Stimulated activated CD4-positive, alpha-beta T cell treated with anti-CD3 and anti-CD28 coated beads, Interleukin-2, amount 100 ng/mL, for 48 hours (primary cell): Measurements from ENCODE around the gene KCNAB2.

Source experiments
- DNase-seq, 2 donors: peaks; one replicate each; pipeline ENCODE4 v3.0.0-alpha.2; 2020

KCNAB2 gene

DNA sequence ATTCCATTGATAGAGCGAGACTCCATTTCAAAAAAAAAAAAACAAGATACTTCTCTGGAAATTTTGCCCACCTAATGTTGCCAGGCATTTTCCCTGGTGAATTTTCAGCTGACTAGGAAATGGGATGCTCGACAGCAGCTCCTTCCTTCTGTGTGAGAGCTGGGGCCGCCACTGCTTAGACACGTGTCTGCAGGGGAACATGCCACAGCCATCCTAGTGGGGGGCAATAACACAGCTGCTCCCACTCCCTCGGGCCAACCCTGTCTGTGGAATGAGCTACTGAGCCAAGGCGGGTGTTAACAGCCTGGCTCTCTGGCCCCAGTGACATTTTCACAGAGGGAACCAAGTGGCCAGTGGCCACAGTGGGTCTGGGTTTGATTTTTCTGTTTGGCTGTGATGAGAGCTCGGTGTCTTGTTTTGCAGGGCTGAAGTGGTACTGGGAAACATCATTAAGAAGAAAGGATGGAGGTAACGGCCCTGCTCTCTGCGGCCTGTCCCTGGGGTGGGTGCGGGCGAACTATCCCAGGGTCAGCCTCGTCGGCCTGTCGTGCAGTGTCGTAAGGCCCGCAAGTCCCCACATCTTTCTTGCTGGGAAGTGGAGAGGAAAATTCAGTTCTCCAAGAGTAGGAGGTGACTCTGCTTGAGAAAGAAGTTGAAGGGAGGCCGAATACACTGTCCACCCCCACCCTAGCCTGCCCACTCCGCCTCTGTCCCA lies 39.2 kb downstream of the KCNAB2 start:
- DNase-seq = no peak

DNA sequence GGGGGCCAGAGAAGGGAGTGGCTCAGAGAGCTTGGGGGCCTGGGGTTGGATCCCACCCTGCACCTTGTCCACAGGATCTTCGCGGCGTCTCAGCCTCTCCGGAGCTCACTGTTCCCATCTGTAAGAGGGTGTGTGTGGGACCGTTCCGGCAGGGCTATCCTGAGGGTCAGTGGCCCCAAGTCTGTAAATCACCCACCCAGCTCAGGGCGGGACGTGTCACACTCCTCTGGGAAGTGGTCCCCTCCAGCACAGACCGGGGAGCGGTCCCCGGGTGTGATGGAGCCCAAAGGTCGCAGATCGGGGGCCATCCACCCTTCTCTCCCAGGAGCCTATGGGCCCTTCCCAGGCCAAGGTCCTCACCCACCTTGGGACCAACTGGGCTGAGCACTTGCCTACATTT lies 40.0 kb downstream of the KCNAB2 start:
- no peak for DNase-seq

DNA sequence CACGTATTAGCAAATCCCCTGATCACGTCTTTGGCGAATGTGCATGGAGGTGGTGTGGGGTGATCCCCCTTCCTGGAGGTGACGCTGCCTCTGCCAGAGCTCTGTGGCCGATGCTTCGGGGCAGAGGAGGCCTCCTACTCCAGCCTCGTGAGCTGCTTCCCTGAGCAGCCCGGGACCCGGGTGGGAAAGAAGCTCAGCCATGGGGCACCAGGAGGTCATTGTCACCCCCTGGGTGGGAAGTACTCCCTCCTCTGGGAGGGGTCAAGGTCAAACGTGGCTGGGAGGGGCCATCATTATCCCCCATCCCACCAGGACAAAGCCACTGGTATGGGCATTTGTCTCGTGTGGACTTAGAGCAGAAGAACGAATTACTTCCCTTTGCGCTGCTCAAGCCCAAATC lies 40.7 kb downstream of the KCNAB2 start:
- no peak for DNase-seq

DNA sequence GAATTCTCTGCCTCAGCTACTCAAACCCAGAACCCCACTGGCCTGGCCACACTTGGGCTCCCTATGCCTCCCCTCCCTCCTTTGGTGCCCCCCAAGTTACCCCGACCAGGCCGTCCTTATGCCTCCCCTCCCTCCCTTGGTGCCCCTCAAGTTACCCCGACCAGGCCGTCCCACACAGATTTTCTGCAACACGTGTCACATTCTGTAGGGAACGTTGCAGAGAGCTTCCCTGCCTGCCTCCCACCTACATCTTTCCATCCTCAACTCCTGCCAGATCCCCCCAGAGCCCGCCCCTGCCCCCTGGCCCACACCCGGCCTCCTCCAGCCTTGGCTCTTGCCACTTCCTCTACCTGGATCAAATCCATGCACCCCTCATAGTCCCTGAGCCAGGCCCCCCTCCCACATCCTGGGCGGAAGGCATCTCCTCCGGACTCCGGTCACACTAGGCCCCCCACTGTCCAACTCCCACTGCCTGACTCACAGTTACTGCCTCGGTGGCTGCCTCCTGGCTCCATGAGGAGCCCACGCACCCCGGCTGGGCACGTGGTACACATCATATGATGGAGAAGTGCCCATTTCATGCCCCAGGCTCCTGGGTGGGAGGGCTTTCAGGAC lies 41.2 kb downstream of the KCNAB2 start:
- no peak for DNase-seq

DNA sequence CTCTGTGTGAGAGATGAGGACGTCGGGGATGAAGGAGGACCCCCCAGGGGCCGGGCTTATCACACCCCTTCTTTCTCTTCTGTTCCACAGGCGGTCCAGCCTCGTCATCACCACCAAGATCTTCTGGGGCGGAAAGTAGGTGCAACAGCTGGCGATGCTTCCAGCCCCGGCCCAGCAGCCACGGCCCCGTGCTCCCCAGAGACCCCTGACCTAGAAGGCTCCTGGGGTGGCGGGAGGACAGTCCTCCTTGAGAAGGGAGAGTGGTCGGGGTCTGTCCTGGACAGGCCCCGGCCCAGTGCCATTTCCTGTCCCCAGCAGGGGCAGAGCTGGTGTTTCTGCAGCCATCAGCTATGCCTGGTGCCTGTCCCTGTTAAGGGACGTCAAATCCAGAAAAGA lies 41.7 kb downstream of the KCNAB2 start:
- DNase-seq = no peak

DNA sequence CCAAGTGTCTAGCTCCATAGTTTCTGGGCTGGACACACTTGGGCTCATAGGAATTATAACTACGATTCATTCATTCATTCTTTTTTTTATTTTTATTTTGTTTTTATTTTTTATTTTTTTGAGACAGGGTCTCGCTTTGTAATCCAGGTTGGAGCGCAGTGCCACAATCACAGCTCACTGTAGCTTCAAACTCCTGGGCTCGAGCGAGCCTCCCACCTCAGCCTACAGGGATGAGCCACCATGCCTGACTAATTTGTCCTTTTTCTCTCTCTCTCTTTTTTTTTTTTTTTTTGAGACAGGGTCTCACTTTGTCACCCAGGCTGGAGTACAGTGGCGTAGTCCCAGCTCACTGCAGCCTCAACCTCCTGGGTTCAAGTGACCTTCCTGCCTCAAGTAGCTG lies 42.3 kb downstream of the KCNAB2 start:
- DNase-seq = no peak

DNA sequence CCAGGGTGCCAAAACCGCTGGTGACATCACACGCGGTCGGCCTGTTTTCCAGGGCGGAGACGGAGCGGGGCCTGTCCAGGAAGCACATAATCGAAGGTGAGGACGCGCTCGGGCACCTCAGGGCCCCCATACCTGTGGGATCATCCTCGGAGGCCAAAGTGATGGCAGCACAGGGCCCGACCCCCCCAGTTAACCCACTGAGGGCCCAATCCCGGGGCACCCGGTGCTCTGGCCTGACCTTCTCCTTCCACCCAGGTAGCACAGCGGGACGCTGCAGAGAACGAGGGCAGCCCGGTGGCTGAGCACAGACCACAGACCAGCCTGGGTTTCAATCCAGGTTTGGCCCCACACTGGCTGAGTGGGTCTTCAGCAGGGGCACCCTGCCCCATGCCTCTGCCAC lies 43.3 kb downstream of the KCNAB2 start:
- no peak for DNase-seq

DNA sequence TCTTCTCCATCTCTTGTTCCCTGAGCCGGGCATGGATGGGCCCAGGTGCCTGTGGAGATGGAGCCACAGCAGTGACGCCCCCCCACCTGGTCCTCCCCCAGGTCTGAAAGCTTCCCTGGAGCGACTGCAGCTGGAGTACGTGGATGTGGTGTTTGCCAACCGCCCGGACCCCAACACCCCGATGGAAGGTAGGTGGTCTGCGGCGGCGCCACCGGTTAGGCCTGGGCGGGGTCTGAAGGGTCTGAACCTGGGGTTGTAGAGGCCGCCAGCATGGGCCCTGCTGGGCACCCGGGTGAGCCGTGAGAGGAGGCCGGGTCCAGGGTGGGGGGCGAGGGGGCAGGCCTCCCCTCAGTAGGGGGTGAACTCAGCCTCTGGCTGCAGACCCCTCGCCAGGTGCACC lies 44.6 kb downstream of the KCNAB2 start:
- no peak for DNase-seq

DNA sequence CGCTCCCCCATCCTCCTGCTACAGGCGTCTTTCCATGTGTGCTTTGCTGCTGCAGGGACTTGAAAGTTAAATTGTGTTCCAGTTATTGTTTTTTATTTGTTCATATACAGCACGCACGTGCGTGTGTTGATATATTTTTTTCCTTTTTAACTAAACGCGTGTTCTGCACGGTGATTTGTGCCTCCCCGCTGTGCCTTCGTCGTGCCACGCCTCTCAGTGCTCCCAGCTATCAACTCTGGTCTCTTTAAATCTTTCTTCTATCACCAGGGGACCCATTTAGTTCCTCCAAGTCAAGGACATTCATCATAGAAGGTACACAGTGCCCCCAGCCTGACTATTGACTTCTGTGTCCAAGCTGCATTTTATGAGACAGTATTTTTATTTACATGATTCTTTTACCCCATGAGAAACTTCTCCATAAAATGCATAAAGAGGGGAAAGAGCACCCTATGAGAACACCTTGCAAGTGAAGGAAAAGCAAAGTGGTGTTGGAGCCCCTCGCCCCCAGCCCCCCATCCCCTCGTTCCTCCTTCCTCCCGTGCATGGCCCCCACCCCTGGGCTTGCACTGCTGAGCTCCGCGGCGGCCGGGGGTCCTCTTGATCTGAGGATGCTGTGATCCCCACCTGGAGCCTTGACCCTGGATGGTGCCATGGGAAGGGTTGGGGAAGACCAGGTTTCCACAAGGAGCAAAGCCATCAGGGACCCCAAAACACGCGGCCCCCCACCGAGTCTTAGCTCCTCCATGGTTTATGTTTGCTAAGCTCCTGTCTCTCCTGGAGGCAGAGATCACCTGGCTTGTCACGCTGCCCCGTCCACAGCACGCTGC lies 45.5 kb downstream of the KCNAB2 start:
- no peak for DNase-seq

DNA sequence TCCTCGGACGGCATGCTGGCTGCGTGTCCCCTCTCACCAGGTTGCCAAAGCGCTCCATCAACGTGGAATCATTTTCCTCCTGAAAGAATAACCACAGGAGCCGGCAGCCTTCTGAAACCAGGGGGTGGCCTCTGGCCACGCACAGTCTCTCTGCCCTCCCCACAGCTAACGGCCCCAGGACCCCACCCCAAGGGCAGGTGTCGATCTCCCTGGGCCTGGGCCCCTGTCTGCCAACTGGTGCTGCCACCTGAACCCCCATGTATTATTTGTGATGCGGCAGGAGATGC lies 46.1 kb downstream of the KCNAB2 start:
- no peak for DNase-seq

DNA sequence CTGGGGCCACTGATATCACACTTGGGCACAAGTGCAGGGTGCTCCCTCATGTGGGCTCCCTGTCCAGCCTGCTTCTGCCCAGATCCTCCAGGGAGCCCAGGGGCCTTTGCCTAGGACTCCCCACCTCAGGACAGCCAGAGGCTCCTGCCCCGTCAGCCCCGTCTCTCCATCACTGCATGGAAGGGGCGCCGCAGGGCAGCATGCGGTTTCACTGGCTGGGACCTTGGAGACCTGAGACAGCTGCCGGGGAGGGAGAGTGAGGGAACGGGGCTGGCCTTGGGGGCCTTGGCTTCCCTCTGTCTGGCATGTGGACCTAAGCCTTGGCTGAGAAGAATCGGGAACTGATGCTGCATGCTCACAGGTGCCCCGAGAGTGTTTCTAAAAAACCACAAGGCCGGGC lies 46.5 kb downstream of the KCNAB2 start:
- DNase-seq = no peak

DNA sequence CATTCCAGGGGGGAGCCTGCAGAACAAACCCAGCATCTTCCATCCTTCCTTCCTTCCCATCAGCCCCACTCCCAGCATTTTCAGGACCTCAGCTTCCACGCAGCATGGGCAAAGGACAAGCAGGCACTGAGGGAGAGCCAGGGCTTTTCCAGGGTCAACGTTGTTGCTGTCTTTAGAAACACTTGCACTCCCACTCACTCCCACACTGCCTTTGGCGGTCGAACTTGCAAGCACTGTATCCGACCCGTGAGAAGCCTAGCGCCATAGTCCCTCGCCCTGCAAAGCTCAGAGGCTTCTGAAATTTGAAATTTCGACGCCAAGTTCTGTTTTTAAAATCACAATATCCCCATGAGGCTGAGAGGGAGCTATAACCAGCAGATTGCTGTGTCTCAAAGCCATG lies 47.4 kb downstream of the KCNAB2 start:
- DNase-seq = no peak

DNA sequence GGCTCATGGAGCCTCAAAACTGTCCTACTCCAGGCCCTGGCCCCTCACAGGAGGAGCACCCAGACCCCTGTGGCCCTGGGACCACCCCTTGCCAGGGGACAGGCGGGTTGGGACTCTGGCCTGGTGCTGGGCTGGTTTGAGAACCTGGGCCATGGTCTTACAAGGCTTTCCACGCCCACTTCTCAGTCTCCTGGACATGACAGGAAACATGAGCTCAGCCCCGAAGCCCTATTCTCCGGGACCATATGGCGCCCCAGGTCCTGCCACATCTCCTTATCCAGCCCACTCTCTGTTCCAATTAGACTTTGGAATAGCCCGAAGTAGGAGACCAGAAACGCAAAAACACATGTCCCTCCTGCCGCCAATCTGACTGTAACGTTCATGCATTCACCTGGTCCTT lies 47.9 kb downstream of the KCNAB2 start:
- no peak for DNase-seq

DNA sequence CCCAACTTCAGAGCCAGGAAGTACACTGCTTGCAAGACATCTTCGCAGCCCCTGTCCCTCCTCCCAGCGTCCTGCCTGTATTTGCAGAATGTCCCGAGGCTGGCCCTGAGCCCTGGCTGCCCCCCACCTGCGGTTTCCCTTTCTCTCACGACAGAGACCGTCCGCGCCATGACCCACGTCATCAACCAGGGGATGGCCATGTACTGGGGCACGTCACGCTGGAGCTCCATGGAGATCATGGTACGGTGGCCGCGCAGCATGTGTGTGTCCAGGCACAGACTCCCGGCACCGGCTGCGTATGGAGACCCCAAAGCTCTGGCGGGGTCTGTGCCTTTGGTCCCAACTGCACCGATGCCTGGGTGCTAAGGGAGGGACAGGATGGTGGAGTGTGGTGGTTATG lies 48.6 kb downstream of the KCNAB2 start:
- no peak for DNase-seq

DNA sequence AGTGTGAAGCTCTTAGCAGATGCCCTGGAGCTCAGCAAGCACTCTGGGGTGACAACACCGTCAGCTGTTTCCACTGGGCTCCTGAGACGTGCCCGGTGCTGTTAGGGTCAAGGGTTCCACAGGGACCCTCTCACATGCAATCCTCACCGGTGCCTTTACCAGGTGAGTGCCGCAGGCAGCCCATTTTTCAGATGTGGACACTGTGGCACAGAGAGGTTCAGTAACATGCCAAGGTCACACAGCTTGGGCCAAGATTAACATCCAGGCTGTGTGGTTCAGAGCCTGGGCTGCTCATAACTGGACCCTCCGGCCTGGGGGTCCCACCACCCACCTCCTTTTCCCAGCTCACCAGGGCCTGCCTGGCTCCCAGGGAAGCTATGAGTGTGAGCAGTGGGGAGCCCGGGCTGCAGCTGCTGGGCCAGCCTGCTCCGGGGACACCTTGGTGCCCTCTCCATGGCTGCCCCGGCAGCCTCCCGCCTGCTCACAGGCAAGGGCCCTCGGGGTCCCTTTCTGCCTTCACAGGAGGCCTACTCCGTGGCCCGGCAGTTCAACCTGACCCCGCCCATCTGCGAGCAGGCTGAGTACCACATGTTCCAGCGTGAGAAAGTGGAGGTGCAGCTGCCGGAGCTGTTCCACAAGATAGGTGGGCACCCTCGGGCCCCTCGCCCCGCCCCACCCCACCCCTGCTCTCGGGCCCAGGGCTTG lies 49.3 kb downstream of the KCNAB2 start:
- DNase-seq = no peak

DNA sequence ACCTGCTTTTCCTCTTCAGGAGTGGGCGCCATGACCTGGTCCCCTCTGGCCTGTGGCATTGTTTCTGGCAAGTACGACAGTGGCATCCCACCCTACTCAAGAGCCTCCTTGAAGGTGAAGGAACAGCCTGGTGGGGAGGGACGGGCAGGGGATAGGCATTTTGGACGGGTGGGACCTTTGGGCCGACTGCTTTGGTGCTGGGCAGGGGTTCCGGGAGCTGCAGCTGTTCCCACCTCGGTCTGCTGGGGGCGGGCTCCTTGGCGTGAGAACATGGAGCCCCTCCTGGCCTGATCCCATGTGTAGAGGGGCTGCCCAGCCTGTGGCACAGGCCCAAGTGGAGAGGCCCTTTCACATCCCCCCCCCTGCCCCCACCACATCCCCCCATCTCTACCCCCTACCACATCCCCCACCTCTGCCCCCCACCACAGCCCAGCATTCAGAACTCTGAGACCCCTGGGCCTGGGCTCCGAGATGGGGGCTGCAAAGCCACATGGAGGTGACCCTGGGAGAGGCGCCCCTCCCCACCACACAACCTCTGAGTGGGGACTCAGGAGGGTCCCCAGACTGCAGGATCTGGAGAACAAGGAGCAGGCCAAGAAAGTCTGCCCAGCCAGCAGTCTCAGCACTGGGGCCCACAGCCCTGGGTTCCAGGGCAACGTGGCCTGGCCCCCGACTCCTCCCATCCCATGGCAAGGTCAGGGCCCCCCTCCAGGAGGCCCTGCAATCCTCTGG lies 50.0 kb downstream of the KCNAB2 start:
- DNase-seq = no peak

DNA sequence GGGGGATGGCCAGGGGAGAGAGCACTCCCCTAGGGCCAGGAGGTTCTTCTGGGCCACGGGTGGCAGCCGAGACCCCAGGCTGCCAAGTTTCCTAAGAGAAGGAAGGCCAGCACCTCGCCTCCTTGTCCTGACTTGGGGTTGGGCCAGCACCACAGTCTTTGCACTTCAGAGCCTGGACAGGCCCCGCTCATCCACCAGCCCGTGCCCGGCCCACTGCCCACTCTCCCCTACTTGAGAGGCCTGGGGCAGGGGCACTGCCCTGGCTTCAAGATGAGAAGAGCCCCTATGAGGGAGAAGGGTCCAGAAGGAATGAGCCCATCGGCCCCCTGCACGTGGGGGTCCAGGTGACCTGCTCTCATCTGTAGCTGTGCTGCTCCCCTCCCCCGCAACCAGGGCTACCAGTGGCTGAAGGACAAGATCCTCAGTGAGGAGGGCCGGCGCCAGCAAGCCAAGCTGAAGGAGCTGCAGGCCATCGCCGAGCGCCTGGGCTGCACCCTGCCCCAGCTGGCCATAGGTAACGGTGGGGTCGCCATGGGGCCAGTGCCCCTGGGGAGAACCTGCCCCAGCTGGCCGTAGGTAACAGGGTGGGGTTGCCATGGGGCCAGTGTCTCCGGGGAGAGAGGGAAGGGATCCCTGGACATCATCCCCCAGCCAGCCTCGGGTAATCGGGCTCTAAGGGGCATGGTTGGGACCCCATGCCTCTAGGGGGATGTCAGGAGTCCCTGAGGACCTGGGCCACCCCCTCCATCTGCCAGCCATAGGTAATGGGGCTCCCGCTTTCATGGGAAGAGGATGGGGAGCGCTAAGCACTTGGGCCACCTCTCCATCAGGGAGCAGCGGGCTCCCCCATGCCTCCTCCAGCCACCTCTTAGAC lies 50.8 kb downstream of the KCNAB2 start:
- no peak for DNase-seq

DNA sequence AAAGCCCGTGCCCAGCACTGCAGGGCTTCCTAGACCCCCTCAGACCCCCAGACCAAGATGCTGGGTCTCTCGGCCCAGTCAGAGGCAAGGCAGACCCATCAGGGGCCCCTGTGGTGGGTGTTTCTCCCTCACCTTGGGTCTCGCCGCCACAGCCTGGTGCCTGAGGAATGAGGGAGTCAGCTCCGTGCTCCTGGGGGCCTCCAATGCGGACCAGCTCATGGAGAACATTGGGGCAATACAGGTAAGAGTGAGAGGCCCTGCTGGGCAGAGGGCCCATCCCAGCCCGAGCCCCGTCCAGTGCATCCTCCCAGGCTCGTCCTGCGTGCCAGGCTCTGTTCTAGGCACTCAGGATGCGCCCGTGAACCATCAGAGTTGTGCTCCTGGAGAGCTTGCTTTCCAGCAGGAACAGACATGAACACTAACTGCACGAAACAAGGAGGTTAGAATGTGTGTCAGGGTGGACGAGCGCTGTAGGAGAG lies 51.5 kb downstream of the KCNAB2 start:
- DNase-seq = no peak

DNA sequence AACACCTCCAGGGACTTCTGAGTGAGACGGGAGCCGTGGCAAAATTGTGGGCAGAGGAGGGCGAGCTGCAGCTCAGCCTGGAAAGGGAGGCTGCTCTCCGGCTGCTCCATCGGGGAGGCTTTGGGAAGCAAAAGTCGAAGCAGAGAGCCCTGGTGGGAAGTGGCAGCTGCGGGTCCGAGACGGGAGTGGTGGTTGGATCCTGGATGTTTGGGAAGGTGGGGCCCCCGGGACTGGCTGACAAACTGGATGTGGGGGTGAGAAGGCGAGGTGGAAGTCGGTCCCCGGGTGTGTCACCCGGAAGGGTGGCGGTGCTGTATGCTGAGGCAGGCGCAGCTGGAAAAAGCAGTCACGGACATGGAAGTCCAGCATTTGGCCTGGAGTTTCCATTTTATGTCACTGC lies 52.1 kb downstream of the KCNAB2 start:
- no peak for DNase-seq

DNA sequence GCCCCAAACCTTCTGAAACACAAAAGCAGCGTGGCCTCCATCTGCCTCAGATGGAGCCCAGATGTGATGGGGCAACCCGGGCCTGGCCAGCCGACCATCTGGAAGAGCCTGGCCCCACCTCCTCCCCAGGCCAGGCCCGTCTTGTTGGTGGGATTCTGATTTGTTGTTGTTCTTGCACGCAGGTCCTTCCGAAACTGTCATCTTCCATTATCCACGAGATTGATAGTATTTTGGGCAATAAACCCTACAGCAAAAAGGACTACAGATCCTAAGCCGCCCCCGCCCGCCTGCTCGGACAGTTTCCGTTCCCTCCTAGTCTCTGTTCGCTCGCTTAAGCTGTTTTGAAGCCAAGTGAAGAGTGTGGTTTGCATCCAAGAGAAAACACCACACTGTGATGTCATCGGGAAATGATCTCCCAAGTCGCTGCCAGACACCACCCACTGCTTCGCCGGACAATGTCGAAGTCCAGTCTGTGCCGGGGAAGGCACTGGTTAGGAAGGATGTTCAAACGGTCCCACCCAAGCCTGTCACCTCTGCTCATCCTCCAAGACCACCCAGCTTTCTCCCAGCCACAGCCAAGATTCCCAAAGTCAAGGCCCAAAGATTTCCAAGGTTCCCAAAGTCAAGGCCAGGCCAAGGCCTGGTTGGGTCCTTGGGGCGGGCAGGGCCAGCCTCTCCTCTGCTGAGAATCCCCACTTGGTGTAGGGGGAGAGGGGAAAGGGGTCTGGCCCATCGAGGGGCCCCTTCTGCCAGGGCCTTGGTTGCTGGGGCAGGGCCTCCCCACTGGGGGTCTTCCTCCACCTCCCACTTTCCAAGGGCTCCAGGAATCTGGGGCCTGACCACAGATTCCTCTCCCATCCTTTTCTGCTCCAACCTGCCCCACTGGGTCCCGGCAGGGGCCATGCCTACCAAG lies 52.9 kb downstream of the KCNAB2 start:
- DNase-seq = no peak

DNA sequence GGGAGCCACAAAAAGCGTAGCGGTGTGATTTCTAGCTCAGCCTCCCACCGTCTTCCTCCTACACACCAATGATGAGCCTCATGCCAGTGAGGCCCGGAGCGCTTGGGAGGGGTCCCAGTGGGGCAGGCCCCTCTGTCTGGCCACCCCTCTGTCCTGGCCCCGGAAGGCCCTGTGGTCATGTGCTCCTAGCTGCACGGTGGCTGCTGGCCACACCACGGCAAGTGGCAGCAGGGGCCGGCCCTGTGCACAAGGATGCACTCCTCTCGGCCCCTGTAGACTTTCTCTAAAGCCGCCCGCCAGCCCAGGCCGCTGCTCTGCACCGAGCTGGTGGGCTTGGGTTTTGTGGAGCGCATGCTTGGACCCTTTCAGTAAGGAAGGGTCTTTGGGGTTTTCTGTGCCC lies 53.6 kb downstream of the KCNAB2 start:
- no peak for DNase-seq
